Hematopoietic multipotent progenitor cell treated with erythropoietin and hydrocortisone succinate and interleukin-3 and kit ligand, for 6 days (in vitro differentiated cells): Measurements from ENCODE around the gene ZSWIM6.

ENCODE experiments used
- DNase-seq: peaks from one replicate; pipeline ENCODE4 v3.0.0-alpha.2; 2015

Gene ZSWIM6

GRCh38 chr5:61333321-61333953 lies 1.4 kb downstream of the ZSWIM6 start:
- DNase-seq = peak; percentile 76

- no peak for DNase-seq
Observed at GRCh38 chr5:61333954-61334867, 2.2 kb downstream of the ZSWIM6 start.

- DNase-seq = peak; percentile 56
Observed at GRCh38 chr5:61334868-61335615, 3.0 kb downstream of the ZSWIM6 start.

GRCh38 chr5:61339764-61340163 lies 7.7 kb downstream of the ZSWIM6 start:
- no peak for DNase-seq

GRCh38 chr5:61340775-61341361 lies 8.8 kb downstream of the ZSWIM6 start:
- DNase-seq = no peak

GRCh38 chr5:61342071-61342501 lies 10.0 kb downstream of the ZSWIM6 start:
- DNase-seq = no peak

GRCh38 chr5:61344187-61344944 lies 12.3 kb downstream of the ZSWIM6 start:
- DNase-seq = no peak

- no peak for DNase-seq
Observed at GRCh38 chr5:61346511-61346910, 14.5 kb downstream of the ZSWIM6 start.

GRCh38 chr5:61347080-61347479 lies 15.0 kb downstream of the ZSWIM6 start:
- DNase-seq = no peak

- no peak for DNase-seq
Observed at GRCh38 chr5:61348447-61348846, 16.4 kb downstream of the ZSWIM6 start.

GRCh38 chr5:61349935-61350334 lies 17.9 kb downstream of the ZSWIM6 start:
- DNase-seq = no peak

- DNase-seq = no peak
Observed at GRCh38 chr5:61350535-61350934, 18.5 kb downstream of the ZSWIM6 start.

- no peak for DNase-seq
Observed at GRCh38 chr5:61351733-61352132, 19.7 kb downstream of the ZSWIM6 start.

- no peak for DNase-seq
Observed at GRCh38 chr5:61352180-61352579, 20.1 kb downstream of the ZSWIM6 start.

- DNase-seq = no peak
Observed at GRCh38 chr5:61352612-61353156, 20.6 kb downstream of the ZSWIM6 start.

GRCh38 chr5:61353293-61353692 lies 21.2 kb downstream of the ZSWIM6 start:
- DNase-seq = no peak

GRCh38 chr5:61354199-61354598 lies 22.1 kb downstream of the ZSWIM6 start:
- DNase-seq = no peak

- peak; percentile 11 for DNase-seq
Observed at GRCh38 chr5:61357745-61358144, 25.7 kb downstream of the ZSWIM6 start.

GRCh38 chr5:61362796-61363368 lies 30.8 kb downstream of the ZSWIM6 start:
- peak; percentile 27 for DNase-seq

- no peak for DNase-seq
Observed at GRCh38 chr5:61363401-61364114, 31.5 kb downstream of the ZSWIM6 start.
